ENCODE results near the gene SDHB.

SDHB gene

GRCh38 chr1:17045634-17046333 is 8.0 kb downstream of the SDHB start:
- no peak for DNase-seq (ENCODE audit: low read depth in 2 of 2)

DNA sequence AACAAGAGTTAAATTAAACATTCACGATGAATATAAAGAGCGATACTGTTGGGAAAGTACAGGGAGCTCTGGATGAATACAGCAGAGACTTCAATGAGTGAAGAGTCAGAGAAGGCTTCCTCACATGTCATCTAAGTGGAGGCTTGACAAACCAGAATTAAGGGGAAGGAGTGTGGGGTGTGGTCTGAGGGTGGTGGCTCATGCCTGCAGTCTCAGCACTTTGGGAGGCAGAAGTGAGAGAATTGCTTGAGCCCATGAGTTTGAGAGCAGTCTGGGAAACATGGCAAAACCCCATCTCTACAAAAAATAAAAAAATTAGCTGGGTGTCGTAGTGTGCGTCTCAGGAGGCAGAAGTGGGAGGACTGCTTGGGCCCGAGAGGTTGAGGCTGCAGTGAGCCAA is 8.7 kb downstream of the SDHB start:
- DNase-seq (ENCODE audit: low read depth in 2 of 2): no peak

DNA sequence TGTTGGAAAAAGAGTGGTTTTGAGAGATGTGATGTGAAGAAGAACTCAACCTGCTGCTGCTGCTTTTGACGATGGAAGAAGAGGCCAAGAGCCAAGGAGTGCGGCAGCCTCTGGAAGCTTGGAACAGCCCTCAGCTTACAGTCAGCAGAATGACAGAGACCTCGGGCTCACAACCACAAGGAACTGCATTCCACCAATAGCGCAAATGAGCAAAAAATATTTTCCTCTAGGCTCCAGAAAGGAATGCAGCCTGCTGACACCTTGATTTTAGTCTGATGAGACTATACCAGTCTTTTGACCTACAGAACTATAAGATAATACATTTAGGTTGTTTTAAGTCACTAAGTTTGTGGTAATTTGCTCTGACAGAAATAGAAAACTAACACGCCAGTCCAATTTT is 10.2 kb downstream of the SDHB start:
- DNase-seq (ENCODE audit: low read depth in 2 of 2): no peak

- no peak for DNase-seq (ENCODE audit: low read depth in 2 of 2)
These were observed 13.7 kb downstream of the SDHB start for GRCh38 chr1:17040135-17040534.

DNA sequence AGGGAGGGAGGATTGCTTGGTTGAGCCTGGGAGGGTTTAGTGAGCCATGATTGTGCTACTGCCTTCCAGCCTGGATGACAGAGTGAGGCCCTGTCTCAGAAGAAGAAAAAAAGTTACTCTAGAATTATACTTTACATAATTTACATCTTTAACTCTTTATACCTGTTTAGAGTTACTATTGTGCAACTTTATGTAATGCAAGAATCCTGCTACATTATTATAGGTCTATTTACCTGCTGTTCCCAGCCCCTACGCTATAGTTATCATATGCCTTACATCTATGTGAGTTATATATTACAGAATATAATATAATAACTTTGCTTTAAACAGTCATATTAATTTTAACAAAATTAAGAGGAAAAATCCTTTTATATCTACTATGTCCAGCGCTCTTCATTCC is 14.3 kb downstream of the SDHB start:
- DNase-seq (ENCODE audit: low read depth in 2 of 2): no peak

- no peak for DNase-seq (ENCODE audit: low read depth in 2 of 2)
These were observed 20.4 kb downstream of the SDHB start for GRCh38 chr1:17033481-17033880.

DNA sequence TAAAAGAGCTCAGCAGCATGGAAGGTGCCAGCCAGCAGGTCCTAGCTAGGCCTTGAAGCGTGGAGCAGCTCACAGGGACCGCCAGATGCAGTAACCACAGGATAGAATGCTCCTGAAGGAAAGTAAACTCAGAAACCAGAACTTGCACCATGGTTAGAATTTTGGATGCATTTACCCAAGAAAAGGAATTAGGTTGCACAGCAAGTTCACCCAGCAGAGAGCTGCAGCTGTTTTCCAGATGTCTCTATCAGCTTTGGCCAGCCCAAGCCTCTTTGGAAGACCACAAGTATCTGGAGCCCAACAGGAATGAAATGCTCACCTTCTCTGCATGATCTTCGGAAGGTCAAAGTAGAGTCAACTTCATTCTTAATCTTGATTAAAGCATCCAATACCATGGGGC is 21.1 kb downstream of the SDHB start:
- no peak for DNase-seq (ENCODE audit: low read depth in 2 of 2)

GRCh38 chr1:17031436-17031835 is 22.4 kb downstream of the SDHB start:
- DNase-seq (ENCODE audit: low read depth in 2 of 2): no peak

DNA sequence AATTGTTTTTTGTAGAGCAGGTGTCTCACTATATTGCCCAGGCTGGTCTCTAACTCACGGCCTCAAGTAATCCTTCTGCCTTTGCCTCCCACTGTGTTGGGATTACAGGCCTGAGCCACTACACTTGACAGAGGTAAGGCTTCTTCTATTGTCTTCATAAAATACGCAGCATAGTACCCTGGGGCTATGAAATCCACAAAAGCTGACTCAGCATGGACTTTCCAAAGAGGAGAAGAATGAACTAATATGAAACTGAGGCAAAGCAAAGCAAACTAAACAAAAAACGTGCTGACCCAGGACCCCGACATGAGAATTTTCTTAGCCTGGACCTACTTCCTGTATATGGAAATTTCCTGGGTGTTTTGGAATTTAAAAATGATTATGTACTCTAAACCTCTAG is 23.6 kb downstream of the SDHB start:
- DNase-seq (ENCODE audit: low read depth in 2 of 2): no peak

- no peak for DNase-seq (ENCODE audit: low read depth in 2 of 2)
These were observed 25.1 kb downstream of the SDHB start for GRCh38 chr1:17028662-17029188.

DNA sequence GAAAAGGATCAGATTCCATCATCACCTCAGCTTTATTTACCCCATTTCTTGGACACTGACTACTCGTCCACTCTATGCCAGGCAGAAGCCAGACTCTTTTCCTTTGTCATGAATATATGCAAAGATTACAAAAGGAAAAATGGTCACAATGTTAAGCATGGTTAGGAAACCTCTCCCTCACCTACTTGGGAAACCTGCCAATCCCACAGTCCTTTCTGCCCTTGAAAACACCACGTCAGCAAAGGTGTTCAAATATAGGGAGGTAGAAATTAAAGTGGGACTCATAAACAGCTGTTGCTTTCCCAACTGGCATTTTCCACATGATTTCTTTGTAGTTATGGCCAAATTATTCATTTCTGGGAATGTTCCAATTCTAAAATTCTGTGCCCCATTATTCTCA is 25.9 kb downstream of the SDHB start:
- no peak for DNase-seq (ENCODE audit: low read depth in 2 of 2)

DNA sequence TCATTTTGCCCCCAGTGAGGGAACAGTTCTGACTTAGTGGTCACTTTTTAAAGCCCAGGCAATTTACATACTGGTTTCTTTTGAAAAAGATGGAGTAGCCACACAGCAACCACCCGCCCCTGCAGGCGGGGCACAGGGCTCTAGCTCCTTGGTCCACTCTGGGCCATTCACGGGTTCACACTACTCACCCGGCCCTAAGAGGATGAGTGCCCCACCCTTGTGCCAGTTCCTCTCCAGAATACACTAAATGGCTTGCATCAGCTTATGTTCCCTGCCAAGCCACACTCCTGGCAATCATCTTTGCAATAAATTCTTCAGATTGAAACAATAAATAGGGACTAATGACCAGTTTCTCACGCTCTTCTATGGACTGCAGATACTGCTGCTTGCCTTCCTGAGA is 26.4 kb downstream of the SDHB start:
- no peak for DNase-seq (ENCODE audit: low read depth in 2 of 2)

- DNase-seq (ENCODE audit: low read depth in 2 of 2): no peak
These were observed 29.1 kb downstream of the SDHB start for GRCh38 chr1:17024721-17025120.

GRCh38 chr1:17023573-17023972 is 30.3 kb downstream of the SDHB start:
- DNase-seq (ENCODE audit: low read depth in 2 of 2): no peak

GRCh38 chr1:17023102-17023501 is 30.7 kb downstream of the SDHB start:
- DNase-seq (ENCODE audit: low read depth in 2 of 2): no peak

- DNase-seq (ENCODE audit: low read depth in 2 of 2): no peak
These were observed 31.9 kb downstream of the SDHB start for GRCh38 chr1:17021896-17022295.

DNA sequence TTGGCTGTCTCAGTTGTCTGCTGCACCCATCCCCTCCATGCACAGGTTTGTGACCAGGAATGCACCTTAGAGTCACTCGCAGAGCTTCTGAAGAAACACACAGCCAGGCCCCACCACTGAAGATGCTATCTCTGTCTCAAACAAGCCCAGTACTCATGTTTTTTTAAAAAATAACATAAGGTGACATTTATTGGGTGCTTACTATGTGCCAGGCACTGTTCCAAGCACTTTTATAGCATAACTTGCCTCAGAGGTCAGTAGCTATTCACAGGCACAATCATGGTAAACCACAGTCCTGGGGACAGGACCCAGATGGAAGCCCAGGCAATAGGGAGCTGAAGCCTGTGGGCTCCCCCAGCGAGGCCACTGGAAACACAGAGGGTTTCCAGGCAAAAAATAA is 33.3 kb downstream of the SDHB start:
- no peak for DNase-seq (ENCODE audit: low read depth in 2 of 2)

DNA sequence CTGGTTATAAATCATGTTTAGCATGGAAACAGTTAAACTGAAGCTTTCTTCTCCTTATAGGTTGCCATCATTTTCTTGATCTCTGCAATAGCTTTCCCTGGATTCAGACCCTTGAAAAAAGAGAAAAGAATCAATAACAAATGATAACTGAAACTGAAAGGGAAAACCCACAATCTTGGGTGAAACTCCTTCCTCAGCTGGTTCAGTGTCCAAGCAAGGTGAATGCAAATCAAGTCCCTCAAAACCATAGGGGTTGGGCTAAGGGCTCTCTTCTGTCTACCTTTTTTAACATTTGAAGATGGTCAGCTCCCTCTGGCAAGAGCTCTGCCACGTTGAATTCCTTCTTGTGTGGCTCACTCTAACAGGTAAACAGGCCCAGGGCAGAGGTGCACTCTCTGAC is 35.0 kb downstream of the SDHB start:
- DNase-seq (ENCODE audit: low read depth in 2 of 2): no peak

DNA sequence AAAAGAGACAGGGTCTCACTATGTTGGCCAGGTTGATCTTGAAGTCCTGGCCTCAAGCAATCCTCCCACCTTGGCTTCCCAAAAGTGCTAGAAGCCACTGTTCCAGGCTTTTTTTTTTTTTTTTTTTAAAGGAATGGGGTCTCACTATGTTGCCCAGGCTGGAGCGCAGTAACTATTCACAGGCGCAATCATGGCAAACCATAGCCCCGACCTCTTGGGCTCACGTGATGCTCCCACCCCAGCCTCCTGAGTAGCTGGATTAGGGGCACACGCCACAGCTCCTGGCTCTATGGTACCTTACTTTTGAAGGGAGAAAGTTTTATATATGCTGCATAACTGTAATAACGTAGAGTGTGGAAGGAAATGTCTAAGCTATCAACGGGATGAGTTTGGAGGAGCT is 36.4 kb downstream of the SDHB start:
- no peak for DNase-seq (ENCODE audit: low read depth in 2 of 2)

GRCh38 chr1:17016317-17016661 is 37.5 kb downstream of the SDHB start:
- no peak for DNase-seq (ENCODE audit: low read depth in 2 of 2)

DNA sequence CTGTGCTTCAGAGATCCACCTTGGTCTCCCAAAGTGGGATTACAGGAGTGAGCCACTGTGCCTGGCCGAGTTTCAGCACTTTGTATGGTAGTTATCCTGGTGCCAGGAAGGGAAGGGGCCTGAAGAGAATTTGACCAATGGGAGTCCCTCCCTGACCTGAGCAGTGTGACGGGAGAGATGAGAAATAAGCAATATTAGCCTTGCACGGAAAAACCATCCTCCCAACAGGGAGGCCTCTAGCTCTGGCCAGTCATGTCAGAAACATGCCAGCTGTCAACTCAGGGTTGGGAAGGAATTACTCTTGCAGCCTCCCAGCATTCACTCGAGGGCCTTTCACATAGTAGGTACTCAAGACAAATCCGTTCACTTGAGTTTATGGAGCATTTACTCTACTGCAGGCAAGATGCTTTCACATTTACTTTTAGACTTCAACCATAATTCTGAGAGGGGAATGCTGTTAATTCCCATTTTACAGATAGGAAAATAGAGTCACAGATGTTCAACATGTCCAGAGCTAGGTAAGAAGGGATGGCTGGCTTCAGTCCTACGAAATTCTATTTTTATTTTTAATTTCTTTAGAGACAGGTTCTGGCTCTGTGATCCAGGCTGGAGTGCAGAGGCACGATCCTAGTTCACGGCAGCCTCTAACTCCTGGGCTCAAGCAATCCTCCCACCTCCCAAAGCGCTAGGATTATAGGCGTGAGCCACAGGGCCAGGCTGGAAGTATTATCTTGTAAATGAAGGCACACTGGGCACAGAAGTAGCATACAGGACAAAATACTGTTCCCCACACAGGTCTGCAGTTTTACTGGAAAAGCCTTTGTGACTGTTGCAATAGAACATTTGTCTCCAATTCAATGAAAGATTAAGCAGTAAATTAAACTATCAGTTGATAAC is 38.9 kb downstream of the SDHB start:
- DNase-seq (ENCODE audit: low read depth in 2 of 2): no peak

DNA sequence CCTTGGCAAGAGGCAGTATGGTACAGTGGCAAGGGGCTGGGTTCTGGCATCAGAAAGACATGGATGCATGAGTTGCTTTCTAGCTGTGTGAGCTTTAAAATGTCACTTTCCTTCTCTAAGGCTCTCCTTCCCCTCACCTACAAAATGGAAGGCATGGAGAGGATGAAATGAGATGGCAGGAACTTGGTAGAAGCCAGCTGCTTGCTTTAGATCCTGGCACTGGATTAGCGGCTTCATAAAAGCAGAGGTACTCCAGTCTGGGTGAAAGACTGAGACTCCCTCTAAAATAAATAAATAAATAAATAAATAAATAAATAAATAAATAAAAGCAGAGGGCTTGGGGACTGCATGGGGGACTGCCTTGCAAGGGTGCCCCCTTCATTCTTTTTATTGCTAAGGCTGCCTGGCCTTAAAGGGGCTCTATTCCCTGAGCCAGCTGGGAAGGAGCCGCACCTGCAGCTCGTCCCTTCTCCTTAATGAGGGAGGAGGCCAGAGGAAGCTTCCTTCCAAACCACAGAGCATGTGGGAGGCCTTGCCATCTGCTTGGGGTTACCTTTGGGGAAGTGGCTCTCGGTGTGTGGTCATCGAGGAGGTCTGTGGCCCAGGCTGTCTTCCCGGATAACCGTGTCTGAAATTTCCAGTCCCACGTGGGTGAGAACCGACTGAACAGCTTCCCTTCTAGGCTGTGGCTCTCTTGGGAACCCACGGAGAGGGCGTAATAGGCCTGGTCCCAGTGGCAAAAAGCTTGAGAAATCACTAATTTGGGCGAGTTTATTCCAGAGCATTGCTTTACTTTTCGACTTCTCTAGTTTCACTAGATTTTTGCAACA is 40.1 kb downstream of the SDHB start:
- DNase-seq (ENCODE audit: low read depth in 2 of 2): no peak

Measured in activated CD8-positive, alpha-beta memory T cell treated with anti-CD3 and anti-CD28 coated beads for 4 hours (primary cell).